GM21367 (cell line): ENCODE data around the gene DAO.

Experiments used
- ATAC-seq: cut with Tn5 transposase; IDR thresholded peaks from one replicate; pipeline ENCODE4 v1.9.1; 2021; ENCODE audit not compliant: unreplicated experiment

DAO gene

DNA sequence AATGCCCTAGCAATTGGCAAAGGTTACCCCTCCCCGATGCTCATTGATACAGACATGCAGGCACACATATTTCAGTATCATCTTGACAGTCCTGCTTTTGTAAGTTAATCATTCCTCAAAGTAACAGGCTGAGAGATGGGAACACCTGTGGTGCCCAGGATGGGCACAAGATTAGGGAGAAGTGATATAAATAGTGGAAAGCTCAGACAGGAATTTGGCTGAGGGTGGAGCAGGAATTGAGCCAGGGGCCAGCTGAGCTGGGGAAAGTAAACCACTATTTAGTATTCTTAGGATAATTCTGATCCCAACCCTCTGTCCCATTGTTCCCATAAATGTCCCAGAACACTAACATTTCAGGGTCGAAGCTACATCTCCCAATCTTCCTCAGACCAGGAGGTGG lies 38.3 kb downstream of the DAO start:
- no peak for ATAC-seq

DNA sequence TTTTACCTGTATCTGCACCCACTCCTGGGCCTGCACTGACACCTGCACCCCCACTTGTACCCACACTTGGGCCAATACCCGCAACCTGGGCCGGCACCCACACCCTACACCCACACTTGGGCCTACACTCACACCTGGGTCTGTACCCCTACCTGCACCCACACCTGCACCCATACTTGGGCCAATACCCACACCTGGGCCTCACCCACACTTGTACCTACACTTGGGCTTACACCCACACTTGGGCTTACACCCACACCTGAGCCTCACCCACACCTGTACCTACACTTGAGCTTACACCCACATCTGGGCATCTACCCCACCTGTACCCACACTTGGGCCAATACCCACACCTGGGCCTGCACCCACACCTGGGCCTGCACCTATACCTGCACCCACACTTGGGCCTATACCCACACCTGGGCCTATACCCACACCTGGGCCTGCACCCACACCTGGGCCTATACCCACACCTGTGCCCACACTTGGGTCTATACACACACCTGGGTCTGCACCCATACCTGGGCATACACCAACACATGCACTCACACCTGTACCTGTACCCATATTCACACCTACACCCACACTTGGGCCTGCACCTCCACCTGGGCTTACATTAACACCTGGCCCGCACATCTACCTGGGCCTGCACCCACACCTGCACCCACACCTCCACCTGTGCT lies 39.2 kb downstream of the DAO start:
- no peak for ATAC-seq

- ATAC-seq = no peak
Observed at GRCh38 chr12:108921946-108922345, 42.1 kb downstream of the DAO start.

DNA sequence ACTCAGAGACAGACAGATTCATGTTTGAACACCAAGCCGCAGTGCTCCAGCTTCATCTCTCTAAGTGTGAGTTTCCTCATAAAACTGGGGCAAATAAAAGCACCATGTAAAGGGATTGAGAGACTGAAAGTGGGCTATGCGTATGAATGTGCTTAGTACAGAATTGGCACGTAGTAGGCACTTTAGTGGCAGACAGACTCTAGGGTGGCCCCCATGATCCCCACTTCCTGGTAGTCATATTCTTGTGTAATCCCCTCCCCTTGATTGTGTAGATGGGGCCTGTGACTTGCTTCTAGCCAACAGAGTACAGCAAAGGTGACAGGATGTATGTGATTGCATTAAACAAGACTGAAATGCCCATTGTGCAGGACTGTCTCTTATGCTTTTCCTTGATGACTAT lies 43.0 kb downstream of the DAO start:
- ATAC-seq = no peak

DNA sequence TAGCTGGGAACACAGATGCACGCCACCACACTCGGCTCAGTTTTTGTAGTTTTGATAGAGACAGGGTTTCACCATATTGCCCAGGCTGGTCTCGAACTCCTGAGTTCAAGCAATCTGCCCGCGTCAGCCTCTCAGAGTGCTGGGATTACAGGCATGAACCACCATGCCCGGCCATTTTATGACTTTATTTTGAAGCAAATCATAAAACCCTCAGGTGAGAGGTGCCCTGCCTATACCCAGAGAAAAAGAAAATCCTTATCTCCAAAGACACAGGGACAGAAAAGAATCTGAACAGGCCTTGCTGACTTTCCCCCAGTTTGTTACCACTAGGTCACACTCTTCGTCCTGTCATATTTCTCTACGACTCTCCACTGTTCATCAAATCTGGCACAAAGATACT lies 48.8 kb downstream of the DAO start:
- no peak for ATAC-seq

- peak; percentile 68 for ATAC-seq
Observed at GRCh38 chr12:108930155-108930554, 50.3 kb downstream of the DAO start.

DNA sequence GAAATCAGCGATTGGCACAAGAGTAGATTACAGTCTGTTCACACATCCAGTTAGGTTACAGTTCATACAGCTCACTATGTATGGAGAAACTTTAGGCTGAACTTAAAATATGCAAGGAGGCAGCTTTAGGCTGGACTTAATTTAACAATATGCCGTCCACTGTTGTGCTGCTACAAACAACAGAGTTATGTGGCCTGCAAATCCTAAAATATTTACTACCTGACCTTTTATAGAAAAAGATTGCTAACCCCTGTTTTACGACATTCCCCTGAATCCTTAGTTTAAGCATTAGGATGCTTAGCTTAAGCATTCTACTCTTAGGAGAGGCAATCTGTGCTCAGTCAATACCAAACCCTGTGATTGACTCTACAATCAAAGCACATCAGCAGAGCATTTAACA lies 50.9 kb downstream of the DAO start:
- ATAC-seq = no peak

DNA sequence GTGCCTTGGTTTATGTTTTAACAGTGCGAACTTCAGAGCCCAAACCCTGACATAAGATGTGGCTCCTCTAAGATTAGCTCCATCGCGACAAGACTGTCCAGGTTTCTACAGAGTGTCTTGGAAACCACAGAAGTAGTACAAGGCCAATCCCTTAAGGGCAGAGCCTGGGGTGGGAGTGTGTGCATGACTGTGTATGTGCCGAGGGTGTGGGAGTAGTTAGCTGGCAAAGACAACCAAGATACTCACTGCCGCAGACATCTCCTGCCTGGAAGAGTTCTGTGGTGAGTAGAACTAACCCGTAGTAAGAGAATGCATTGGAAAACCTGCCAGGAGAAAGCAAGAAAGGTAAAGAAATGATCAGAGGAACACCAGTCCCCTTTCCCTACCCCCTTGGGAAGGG lies 54.1 kb downstream of the DAO start:
- no peak for ATAC-seq

- ATAC-seq = no peak
Observed at GRCh38 chr12:108935159-108935763, 55.4 kb downstream of the DAO start.

DNA sequence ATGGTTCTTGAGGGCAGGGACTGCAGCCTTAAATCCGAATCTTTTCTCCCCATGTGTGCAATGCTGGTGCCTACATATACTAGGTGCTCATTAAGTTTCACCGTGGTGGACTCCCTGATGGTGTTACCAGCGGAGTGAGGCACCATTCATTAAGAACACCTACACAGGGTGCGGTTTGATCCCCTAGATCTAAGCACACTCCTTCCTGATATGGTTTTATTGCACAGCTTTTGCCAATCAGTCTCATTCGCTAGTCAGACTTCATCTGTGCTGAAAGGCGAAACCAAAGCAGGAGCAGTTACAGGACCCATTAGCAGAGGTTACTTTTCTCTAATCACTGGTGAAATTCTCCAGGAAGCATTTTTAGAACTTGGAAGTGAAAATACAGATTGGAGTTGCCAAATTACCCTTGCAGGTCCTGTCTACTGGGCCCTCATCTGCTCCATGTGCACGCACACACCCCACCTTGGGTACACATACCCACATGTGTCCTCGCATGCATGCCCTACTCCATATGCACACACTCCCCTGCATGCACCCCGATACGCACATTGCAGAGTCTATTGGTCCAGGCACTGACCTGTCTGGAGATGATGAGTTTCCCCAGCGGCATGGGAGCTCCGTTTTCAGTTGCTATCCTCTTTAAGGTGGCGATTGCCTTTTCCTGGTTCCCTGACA lies 58.5 kb downstream of the DAO start:
- ATAC-seq = no peak

DNA sequence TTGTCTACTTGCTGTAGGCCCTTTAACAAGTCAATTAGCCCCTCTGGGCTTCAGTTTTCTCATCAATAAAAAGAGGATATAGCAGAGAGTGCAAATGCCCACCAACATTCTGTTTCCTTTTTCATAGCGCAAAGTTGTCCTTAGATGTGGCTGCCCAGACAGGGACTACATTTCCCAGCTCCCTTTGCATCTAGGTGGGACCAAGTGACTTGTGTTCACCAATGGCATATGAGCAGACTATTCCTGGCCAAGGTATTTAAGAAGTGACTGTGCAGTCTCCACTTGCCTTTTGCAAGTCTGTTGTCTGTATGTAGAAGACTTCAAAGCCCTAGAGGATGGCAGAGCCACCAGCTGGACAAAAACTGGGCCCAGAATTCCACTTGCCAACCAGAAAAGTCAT lies 59.7 kb downstream of the DAO start:
- no peak for ATAC-seq

- no peak for ATAC-seq
Observed at GRCh38 chr12:108940138-108940537, 60.2 kb downstream of the DAO start.

- no peak for ATAC-seq
Observed at GRCh38 chr12:108947097-108947496, 67.2 kb downstream of the DAO start.

GRCh38 chr12:108948367-108948766 lies 68.5 kb downstream of the DAO start:
- ATAC-seq = no peak

GRCh38 chr12:108949976-108950375 lies 70.1 kb downstream of the DAO start:
- ATAC-seq = no peak
